Tibial artery (tissue), 4 donors: ENCODE measurements around the gene KLHL10.
A peak's percentile ranks its signal among the peaks of the same experiment; 100 is the strongest.
"Not testable (repeated sequence)": the region's sequence is repeated elsewhere in the genome, so short reads cannot be mapped to it uniquely, and the experiment has no call there.

ENCODE experiments used
- DNase-seq, 2 donors: peaks; one replicate each; pipeline ENCODE4 v3.0.0-alpha.2; 2019
- H3K27ac ChIP-seq, 2 donors: fragments of 200-600 bp; sonication (generic) in 1 of 2; 1 replicate in 1 of 2; 2 replicates in 1 of 2; pipeline ENCODE4 v1.5.1; 2018 to 2019; ENCODE audit warnings: mild to moderate bottlenecking in 1 of 2
- H3K27me3 ChIP-seq, 2 donors: fragments of 200-600 bp; sonication (generic) in 1 of 2; one replicate each; pipeline versions ENCODE4 v1.5.1 to v1.6.0; 2016 to 2019
- H3K36me3 ChIP-seq, 3 donors: fragments of 200-600 bp; sonication (generic) in 2 of 3; one replicate each; pipeline ENCODE4 v1.5.1; 2016 to 2019; ENCODE audit warnings: mild to moderate bottlenecking in 2 of 3
- H3K4me1 ChIP-seq, 4 donors: fragments of 200-600 bp; sonication (generic) in 2 of 4; 1 replicate in 3 of 4; 2 replicates in 1 of 4; pipeline ENCODE4 v1.5.1; 2016 to 2019
- H3K4me3 ChIP-seq, 2 donors: fragments of 200-600 bp; sonication (generic) in 1 of 2; 1 replicate in 1 of 2; 2 replicates in 1 of 2; pipeline ENCODE4 v1.5.1; 2018 to 2019; ENCODE audit warnings: mild to moderate bottlenecking in 2 of 2
- H3K9me3 ChIP-seq, 3 donors: fragments of 200-600 bp; sonication (generic) in 1 of 3; one replicate each; pipeline ENCODE4 v1.5.1; 2016 to 2019
- CTCF ChIP-seq, 2 experiments: fragments of 200-600 bp in 1 of 2; fragments of 450-650 bp in 1 of 2; IDR thresholded peaks; one replicate each; pipeline ENCODE4 v1.5.1; 2017 to 2019; ENCODE audit warnings: antibody characterized with exemption in 2 of 2, mild to moderate bottlenecking in 1 of 2, moderate library complexity in 1 of 2
- intact Hi-C: fragments of 100-400 bp; cut with DNase I; formaldehyde crosslinking; loops from one replicate; pipeline ENCODE4 v1.15.0; 2023; ENCODE audit warnings: low total_unique reads

KLHL10 gene

GRCh38 chr17:41836550-41837196 is 952 bp upstream of the KLHL10 start:
- Histone ChIP-seq H3K36me3 (peaks cover 3 to 20% (median 13%) of the 10 kb centered on the region in 3 donors), H3K4me3 (peak overlapping the region; percentile 81 to 83), H3K9me3 (no peaks in the 10 kb centered on the region), H3K27ac (peak overlapping the region; percentile 89 to 92), H3K27me3 (no peaks in the 10 kb centered on the region), H3K4me1 (peaks cover 0 to 18% (median 15%) of the 10 kb centered on the region in 4 donors)
- no peak for TF ChIP-seq CTCF (IDR thresholded peaks at IDR 0.05)
- no peak for DNase-seq
- intact Hi-C loops = loop anchor here (2.0 kb wide), 1 partner anchor 24 kb away; the partner anchor contains the start of gene FKBP10

GRCh38 chr17:41839448-41839847 is 1.8 kb downstream of the KLHL10 start:
- H3K27me3 ChIP-seq, DNase-seq, intact Hi-C loops: not testable (repeated sequence)

GRCh38 chr17:41840781-41841180 is 3.2 kb downstream of the KLHL10 start:
- H3K27ac ChIP-seq, intact Hi-C loops, H3K4me3 ChIP-seq, H3K9me3 ChIP-seq, H3K4me1 ChIP-seq, H3K27me3 ChIP-seq, H3K36me3 ChIP-seq, DNase-seq: not testable (repeated sequence)

More at GRCh38 chr17:41839448-41839847, 1.8 kb downstream of the KLHL10 start:
- not testable (repeated sequence) for H3K36me3 ChIP-seq, H3K27ac ChIP-seq, H3K9me3 ChIP-seq, H3K4me3 ChIP-seq
- H3K4me1 ChIP-seq = peaks cover 0 to 17% (median 15%) of the 10 kb centered on the region in 4 donors

GRCh38 chr17:41844971-41845370 is 7.3 kb downstream of the KLHL10 start:
- no peak for DNase-seq
- Histone ChIP-seq H3K27me3 (no peaks in the 10 kb centered on the region), H3K4me1 (peaks cover 0 to 22% (median 10%) of the 10 kb centered on the region in 4 donors), H3K36me3 (no peaks in the 10 kb centered on the region), H3K27ac (no peak overlapping the region), H3K4me3 (no peak overlapping the region), H3K9me3 (no peaks in the 10 kb centered on the region)
- TF ChIP-seq CTCF (IDR thresholded peaks at IDR 0.05) = no peak
- intact Hi-C loops = no loop called here

- intact Hi-C loops = no loop called here
- DNase-seq = no peak
- peaks cover 0 to 36% (median 11%) of the 10 kb centered on the region in 4 donors for H3K4me1 ChIP-seq
Measured at GRCh38 chr17:41848788-41849187, 11.2 kb downstream of the KLHL10 start.

GRCh38 chr17:41849251-41849990 is 11.8 kb downstream of the KLHL10 start:
- no peaks in the 10 kb centered on the region for H3K9me3 ChIP-seq
- intact Hi-C loops = no loop called here
- TF ChIP-seq CTCF (IDR thresholded peaks at IDR 0.05) = no peak

More at GRCh38 chr17:41848788-41849187, 11.2 kb downstream of the KLHL10 start:
- no peak overlapping the region for H3K4me3 ChIP-seq
- H3K27ac ChIP-seq = no peak overlapping the region
- no peaks in the 10 kb centered on the region for H3K27me3 ChIP-seq
- no peaks in the 10 kb centered on the region for H3K9me3 ChIP-seq
- TF ChIP-seq CTCF (IDR thresholded peaks at IDR 0.05) = no peak
- H3K36me3 ChIP-seq = peaks cover 3 to 6% (median 4%) of the 10 kb centered on the region in 3 donors

GRCh38 chr17:41851382-41851781 is 13.8 kb downstream of the KLHL10 start:
- Histone ChIP-seq H3K4me1 (peaks cover 0 to 36% (median 11%) of the 10 kb centered on the region in 4 donors), H3K36me3 (peaks cover 9 to 17% (median 14%) of the 10 kb centered on the region in 3 donors)
- H3K27ac ChIP-seq, intact Hi-C loops, H3K27me3 ChIP-seq, H3K9me3 ChIP-seq, DNase-seq, H3K4me3 ChIP-seq: not testable (repeated sequence)

More at GRCh38 chr17:41849251-41849990, 11.8 kb downstream of the KLHL10 start:
- Histone ChIP-seq H3K27ac (peak overlapping the region in 1 of 2 donors; percentile 20), H3K4me3 (no peak overlapping the region), H3K27me3 (no peaks in the 10 kb centered on the region), H3K4me1 (peaks cover 0 to 36% (median 11%) of the 10 kb centered on the region in 4 donors), H3K36me3 (peaks cover 9 to 12% (median 10%) of the 10 kb centered on the region in 3 donors)
- DNase-seq = no peak
